Colonic mucosa (tissue), 4 donors: ENCODE measurements around the gene BAZ2B. TPM values are rescaled to one million over a fixed set of nuclear protein-coding genes. Genes with fewer than 3 reads are reported as not detected.

Experiments used
- DNase-seq: peaks from one replicate; pipeline ENCODE4 v3.0.0-alpha.2; 2020
- H3K27ac ChIP-seq: fragments of 200-600 bp; one replicate; pipeline ENCODE4 v1.8.0; 2021
- H3K27me3 ChIP-seq: fragments of 200-600 bp; one replicate; pipeline ENCODE4 v1.8.0; 2021
- H3K36me3 ChIP-seq: fragments of 200-600 bp; one replicate; pipeline ENCODE4 v1.8.0; 2021
- H3K4me1 ChIP-seq: fragments of 200-600 bp; one replicate; pipeline ENCODE4 v1.8.0; 2021; ENCODE audit warnings: mild to moderate bottlenecking
- H3K4me3 ChIP-seq: fragments of 200-600 bp; one replicate; pipeline ENCODE4 v1.8.0; 2021
- H3K9ac ChIP-seq, 2 donors: one replicate each; pipeline ENCODE4 v1.7.0; 2013; ENCODE audit warnings: control low read depth in 2 of 2, low read depth in 2 of 2, low read length in 2 of 2
- H3K9me3 ChIP-seq: fragments of 200-600 bp; one replicate; pipeline ENCODE4 v1.8.0; 2021
- CTCF ChIP-seq: fragments of 200-600 bp; IDR thresholded peaks from one replicate; pipeline ENCODE4 v1.8.0; 2022; ENCODE audit warnings: antibody characterized with exemption, mild to moderate bottlenecking
- intact Hi-C: fragments of 100-400 bp; cut with DNase I; formaldehyde crosslinking; loops from one replicate; pipeline ENCODE4 v1.14.1; 2022
- total RNA-seq, 2 donors: library from RNA; stranded (reverse); fragmentation: NEBNext Ultra II Directional in 1 of 2; extraction: Animal tissue kit (Norgen Biotek cat#: 25700) in 1 of 2; gene quantifications; one replicate each; pipeline ENCODE4 v1.2.1, GENCODE V29; 2021
- donor health status: healthy.
- donor health status: DM: no; HTN: no; CAD: no.
- donor health status: DM: no; HTN: no; CAD: no.

BAZ2B gene
- total RNA-seq, 2 donors from 2014 or later = 36.7 to 60.9 TPM

- DNase-seq = no peak
- no peak overlapping the region for H3K27ac ChIP-seq
- H3K9ac ChIP-seq = peak overlapping the region in 1 of 2 donors; percentile 2
- no peaks in the 10 kb centered on the region for H3K9me3 ChIP-seq
- H3K36me3 ChIP-seq = no peaks in the 10 kb centered on the region
- H3K27me3 ChIP-seq = no peaks in the 10 kb centered on the region
- TF ChIP-seq CTCF = no peak
- intact Hi-C loops = no loop called here
- H3K4me1 ChIP-seq = peaks cover 6% of the 10 kb centered on the region
- no peak overlapping the region for H3K4me3 ChIP-seq
These were observed 7.5 kb downstream of the BAZ2B start for GRCh38 chr2:159608723-159609308.

- no peaks in the 10 kb centered on the region for H3K27me3 ChIP-seq
- TF ChIP-seq CTCF = no peak
- no peak for DNase-seq
- no peaks in the 10 kb centered on the region for H3K36me3 ChIP-seq
- intact Hi-C loops = no loop called here
- H3K4me1 ChIP-seq = peaks cover 6% of the 10 kb centered on the region
- no peaks in the 10 kb centered on the region for H3K9me3 ChIP-seq
- H3K27ac ChIP-seq = no peak overlapping the region
- no peak overlapping the region for H3K9ac ChIP-seq
- H3K4me3 ChIP-seq = no peak overlapping the region
These were observed 8.2 kb downstream of the BAZ2B start for GRCh38 chr2:159608108-159608507.

GRCh38 chr2:159606287-159606686, 10.1 kb downstream of the BAZ2B start:
- Histone ChIP-seq H3K27ac (peak overlapping the region; percentile 27), H3K9ac (peak overlapping the region in 1 of 2 donors; percentile 66), H3K4me3 (no peak overlapping the region), H3K36me3 (no peaks in the 10 kb centered on the region), H3K4me1 (peaks cover 6% of the 10 kb centered on the region), H3K27me3 (no peaks in the 10 kb centered on the region), H3K9me3 (no peaks in the 10 kb centered on the region)
- TF ChIP-seq CTCF = no peak
- DNase-seq = no peak
- intact Hi-C loops = no loop called here

GRCh38 chr2:159605441-159606178, 10.7 kb downstream of the BAZ2B start:
- DNase-seq = no peak
- no peaks in the 10 kb centered on the region for H3K9me3 ChIP-seq
- no peak overlapping the region for H3K4me3 ChIP-seq
- no peaks in the 10 kb centered on the region for H3K27me3 ChIP-seq
- H3K4me1 ChIP-seq = peaks cover 6% of the 10 kb centered on the region
- TF ChIP-seq CTCF = no peak
- H3K9ac ChIP-seq = peak overlapping the region in 1 of 2 donors; percentile 66
- H3K36me3 ChIP-seq = no peaks in the 10 kb centered on the region
- peak overlapping the region; percentile 66 for H3K27ac ChIP-seq
- intact Hi-C loops = no loop called here

- H3K4me1 ChIP-seq = no peaks in the 10 kb centered on the region
- intact Hi-C loops = no loop called here
- no peak overlapping the region for H3K27ac ChIP-seq
- DNase-seq = no peak
- H3K27me3 ChIP-seq = no peaks in the 10 kb centered on the region
- H3K9me3 ChIP-seq = no peaks in the 10 kb centered on the region
- H3K9ac ChIP-seq = no peak overlapping the region
- H3K36me3 ChIP-seq = no peaks in the 10 kb centered on the region
- TF ChIP-seq CTCF = no peak
- H3K4me3 ChIP-seq = no peak overlapping the region
These were observed 12.2 kb downstream of the BAZ2B start for GRCh38 chr2:159604159-159604558.
